ENCODE measurements around the gene MALRD1. TPM values are rescaled to one million over a fixed set of nuclear protein-coding genes. Genes with fewer than 3 reads are reported as not detected.

MALRD1 gene
- total RNA-seq, 2 experiments from 2014 or later = not detected

DNA sequence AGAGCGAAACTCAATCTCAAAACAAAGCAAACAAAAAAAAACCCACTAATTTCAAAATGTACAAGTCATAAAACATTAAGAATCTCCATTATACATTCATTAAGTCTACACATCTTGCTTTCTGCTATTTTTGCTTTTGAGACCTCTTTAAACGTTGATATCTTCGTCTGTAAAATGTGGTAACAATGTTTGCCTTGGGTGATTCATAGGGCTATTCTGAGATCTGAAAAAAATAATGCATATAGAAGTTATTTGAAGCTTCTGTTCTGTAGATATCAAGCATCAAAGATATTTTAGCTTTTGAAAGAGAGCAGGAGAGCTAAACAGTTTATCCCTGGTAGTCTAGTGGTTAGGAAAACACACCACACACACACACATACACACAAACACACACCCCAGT, 609.5 kb downstream of the MALRD1 start:
- H3K27ac Mint-ChIP-seq = no peak overlapping the region

DNA sequence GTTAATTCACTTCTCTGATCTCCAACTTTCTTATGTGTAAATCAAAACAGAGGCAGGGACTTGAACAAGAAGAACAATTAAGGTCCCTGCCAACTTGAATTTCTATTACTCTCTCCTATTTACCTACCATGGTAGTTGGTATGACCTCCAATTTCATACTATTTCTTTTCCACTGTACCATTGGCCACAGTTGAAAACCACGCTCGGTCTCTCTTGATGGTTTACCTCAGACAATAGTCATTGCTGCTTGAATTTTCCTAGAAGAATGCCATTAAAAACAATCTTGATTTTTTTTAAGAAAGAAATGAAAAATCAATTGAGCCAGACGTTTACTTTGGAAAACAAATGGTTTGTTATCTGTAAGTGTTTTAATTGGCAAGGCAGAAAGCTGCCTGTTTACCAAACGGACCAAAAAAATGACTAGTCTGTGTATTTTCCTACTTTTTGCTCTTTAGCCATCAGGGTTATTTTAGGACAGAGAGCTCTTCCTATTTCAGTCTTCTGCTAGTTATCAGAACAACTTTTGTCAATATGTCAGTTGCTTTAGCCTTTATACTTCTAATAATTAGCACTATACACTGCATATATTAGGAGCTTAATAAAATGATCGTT, 610.1 kb downstream of the MALRD1 start:
- TF ChIP-seq, protein P1, sequence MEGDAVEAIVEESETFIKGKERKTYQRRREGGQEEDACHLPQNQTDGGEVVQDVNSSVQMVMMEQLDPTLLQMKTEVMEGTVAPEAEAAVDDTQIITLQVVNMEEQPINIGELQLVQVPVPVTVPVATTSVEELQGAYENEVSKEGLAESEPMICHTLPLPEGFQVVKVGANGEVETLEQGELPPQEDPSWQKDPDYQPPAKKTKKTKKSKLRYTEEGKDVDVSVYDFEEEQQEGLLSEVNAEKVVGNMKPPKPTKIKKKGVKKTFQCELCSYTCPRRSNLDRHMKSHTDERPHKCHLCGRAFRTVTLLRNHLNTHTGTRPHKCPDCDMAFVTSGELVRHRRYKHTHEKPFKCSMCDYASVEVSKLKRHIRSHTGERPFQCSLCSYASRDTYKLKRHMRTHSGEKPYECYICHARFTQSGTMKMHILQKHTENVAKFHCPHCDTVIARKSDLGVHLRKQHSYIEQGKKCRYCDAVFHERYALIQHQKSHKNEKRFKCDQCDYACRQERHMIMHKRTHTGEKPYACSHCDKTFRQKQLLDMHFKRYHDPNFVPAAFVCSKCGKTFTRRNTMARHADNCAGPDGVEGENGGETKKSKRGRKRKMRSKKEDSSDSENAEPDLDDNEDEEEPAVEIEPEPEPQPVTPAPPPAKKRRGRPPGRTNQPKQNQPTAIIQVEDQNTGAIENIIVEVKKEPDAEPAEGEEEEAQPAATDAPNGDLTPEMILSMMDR (IDR thresholded peaks at IDR 0.05) = no peak
- H3K4me1 Mint-ChIP-seq (ENCODE audit: low read depth) = no peaks in the 10 kb centered on the region
- H3K4me3 ChIP-seq (ENCODE audit: low read length) = no peak overlapping the region
- no peak for ATAC-seq (ENCODE audit: poor library complexity)
- no peak overlapping the region for H3K27ac ChIP-seq (ENCODE audit: low read depth in 1 of 2, low read length in 2 of 2)
- no peak overlapping the region for H3K4me3 Mint-ChIP-seq
- H3K27me3 ChIP-seq (ENCODE audit: control insufficient read depth in 1 of 2, insufficient read depth in 2 of 2, low read length in 2 of 2) = no peaks in the 10 kb centered on the region
- CTCF ChIA-PET = no interaction called here
- H3K36me3 ChIP-seq (ENCODE audit: insufficient read depth, low read length) = no peaks in the 10 kb centered on the region
- H3K9me3 Mint-ChIP-seq = no peaks in the 10 kb centered on the region
- no peaks in the 10 kb centered on the region for H3K36me3 Mint-ChIP-seq (ENCODE audit: low read depth)
- no peaks in the 10 kb centered on the region for H3K4me1 ChIP-seq (ENCODE audit: insufficient read depth, low read length)
- H3K27me3 Mint-ChIP-seq = no peaks in the 10 kb centered on the region
- H3K27ac Mint-ChIP-seq = no peak overlapping the region
- intact Hi-C loops (cut with DNase I, micrococcal nuclease) = no loop called here
- H3K9me3 ChIP-seq (ENCODE audit: control insufficient read depth in 1 of 2, insufficient read depth in 1 of 2, low read length in 2 of 2) = peaks cover 0 to 3% of the 10 kb centered on the region in 2 experiments
- POLR2A ChIA-PET = no interaction called here
- no peak for DNase-seq

More for the DNA sequence above, 609.5 kb downstream of the MALRD1 start:
- no peaks in the 10 kb centered on the region for H3K9me3 Mint-ChIP-seq
- H3K9me3 ChIP-seq (ENCODE audit: control insufficient read depth in 1 of 2, insufficient read depth in 1 of 2, low read length in 2 of 2) = peaks cover 0 to 3% of the 10 kb centered on the region in 2 experiments
- POLR2A ChIA-PET = no interaction called here
- no peaks in the 10 kb centered on the region for H3K36me3 ChIP-seq (ENCODE audit: insufficient read depth, low read length)
- H3K4me1 ChIP-seq (ENCODE audit: insufficient read depth, low read length) = no peaks in the 10 kb centered on the region
- H3K36me3 Mint-ChIP-seq (ENCODE audit: low read depth) = no peaks in the 10 kb centered on the region
- intact Hi-C loops (cut with DNase I, micrococcal nuclease) = no loop called here
- TF ChIP-seq, protein P1 (IDR thresholded peaks at IDR 0.05) = no peak
- no peak overlapping the region for H3K27ac ChIP-seq (ENCODE audit: low read depth in 1 of 2, low read length in 2 of 2)
- ATAC-seq (ENCODE audit: poor library complexity) (no peak), DNase-seq (no peak)
- H3K27me3 Mint-ChIP-seq = no peaks in the 10 kb centered on the region
- H3K27me3 ChIP-seq (ENCODE audit: control insufficient read depth in 1 of 2, insufficient read depth in 2 of 2, low read length in 2 of 2) = no peaks in the 10 kb centered on the region
- CTCF ChIA-PET = no interaction called here
- no peaks in the 10 kb centered on the region for H3K4me1 Mint-ChIP-seq (ENCODE audit: low read depth)
- H3K4me3 Mint-ChIP-seq = no peak overlapping the region
- H3K4me3 ChIP-seq (ENCODE audit: low read length) = no peak overlapping the region

DNA sequence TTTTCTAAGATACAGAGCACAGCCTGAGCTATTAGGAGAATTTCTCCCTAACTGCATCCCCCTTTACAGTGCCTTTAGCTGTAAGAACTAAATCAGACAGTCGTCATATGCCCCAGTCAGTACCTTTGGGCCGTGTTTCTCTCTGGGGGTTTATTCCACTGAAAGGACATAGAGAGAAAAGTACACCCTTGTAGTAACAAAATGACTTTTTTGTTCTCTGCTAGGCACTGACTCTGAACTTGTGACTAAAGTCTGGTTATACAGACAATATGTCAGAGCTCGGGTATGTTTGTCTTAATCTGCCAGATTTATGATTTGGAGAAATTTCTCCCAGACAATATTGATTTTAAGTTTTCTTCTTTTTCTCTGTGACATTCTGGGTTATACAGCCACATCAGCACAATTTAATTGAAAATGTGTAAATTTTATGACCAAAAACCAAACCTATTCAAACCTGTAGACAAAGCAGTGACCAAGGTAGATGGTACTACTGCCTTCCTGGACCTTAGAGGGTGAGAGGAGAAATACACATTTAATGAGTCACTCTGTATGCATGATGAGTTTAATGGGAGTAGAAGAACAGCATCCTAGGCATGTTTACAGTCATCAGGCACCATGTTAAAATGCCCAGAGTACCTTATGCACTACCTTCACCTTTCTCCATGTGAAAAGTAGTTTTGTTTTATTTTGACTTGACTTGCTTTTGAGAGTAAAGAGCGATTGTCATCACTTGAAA, 611.5 kb downstream of the MALRD1 start:
- H3K4me3 ChIP-seq (ENCODE audit: low read length) = no peak overlapping the region
- no peaks in the 10 kb centered on the region for H3K27me3 ChIP-seq (ENCODE audit: control insufficient read depth in 1 of 2, insufficient read depth in 2 of 2, low read length in 2 of 2)
- H3K4me1 ChIP-seq (ENCODE audit: insufficient read depth, low read length) = no peaks in the 10 kb centered on the region
- intact Hi-C loops (cut with DNase I, micrococcal nuclease) = no loop called here
- DNase-seq (no peak), ATAC-seq (ENCODE audit: poor library complexity) (no peak)
- H3K4me3 Mint-ChIP-seq = no peak overlapping the region
- CTCF ChIA-PET = no interaction called here
- POLR2A ChIA-PET = no interaction called here
- peaks cover 0 to 3% of the 10 kb centered on the region in 2 experiments for H3K9me3 ChIP-seq (ENCODE audit: control insufficient read depth in 1 of 2, insufficient read depth in 1 of 2, low read length in 2 of 2)
- H3K36me3 Mint-ChIP-seq (ENCODE audit: low read depth) = no peaks in the 10 kb centered on the region
- H3K27me3 Mint-ChIP-seq = no peaks in the 10 kb centered on the region
- no peak overlapping the region for H3K27ac Mint-ChIP-seq
- no peaks in the 10 kb centered on the region for H3K9me3 Mint-ChIP-seq
- no peaks in the 10 kb centered on the region for H3K4me1 Mint-ChIP-seq (ENCODE audit: low read depth)
- no peaks in the 10 kb centered on the region for H3K36me3 ChIP-seq (ENCODE audit: insufficient read depth, low read length)
- TF ChIP-seq, protein P1 (IDR thresholded peaks at IDR 0.05) = no peak
- H3K27ac ChIP-seq (ENCODE audit: low read depth in 1 of 2, low read length in 2 of 2) = no peak overlapping the region

Data from CD4-positive, alpha-beta T cell (primary cell).